ENCODE results near the gene PTPRG.

- TF ChIP-seq CTCF (IDR thresholded peaks at IDR 0.05) (no peak), POLR2A (IDR thresholded peaks at IDR 0.05; ENCODE audit: low read depth) (no peak), POLR2AphosphoS5 (IDR thresholded peaks at IDR 0.05) (no peak), EP300 (IDR thresholded peaks at IDR 0.05) (no peak)
These were observed 88.2 kb downstream of the PTPRG start for GRCh38 chr3:61649381-61650170.

Measured in esophagus muscularis mucosa (tissue), 4 donors.